HG02623 (cell line): ENCODE results near the gene DAO.
"Not testable (repeated sequence)": the region's sequence is repeated elsewhere in the genome, so short reads cannot be mapped to it uniquely, and the experiment has no call there.

Experiments used
- ATAC-seq: cut with Tn5 transposase; IDR thresholded peaks from one replicate; pipeline ENCODE4 v1.9.1; 2021; ENCODE audit warnings: moderate library complexity; ENCODE audit not compliant: unreplicated experiment

Gene DAO

GRCh38 chr12:108849660-108850059 lies 30.2 kb upstream of the DAO start:
- ATAC-seq = no peak

- ATAC-seq = peak; percentile 62
These were observed 28.9 kb upstream of the DAO start for GRCh38 chr12:108850854-108851573.

- no peak for ATAC-seq
These were observed 27.1 kb upstream of the DAO start for GRCh38 chr12:108852674-108853309.

GRCh38 chr12:108853426-108853825 lies 26.5 kb upstream of the DAO start:
- no peak for ATAC-seq

- no peak for ATAC-seq
These were observed 25.9 kb upstream of the DAO start for GRCh38 chr12:108853981-108854446.

- no peak for ATAC-seq
These were observed 25.2 kb upstream of the DAO start for GRCh38 chr12:108854451-108855283.

GRCh38 chr12:108855284-108856169 lies 24.4 kb upstream of the DAO start:
- no peak for ATAC-seq

GRCh38 chr12:108856170-108856427 lies 23.8 kb upstream of the DAO start:
- no peak for ATAC-seq

- ATAC-seq = peak; percentile 12
These were observed 23.3 kb upstream of the DAO start for GRCh38 chr12:108856428-108857157.

- no peak for ATAC-seq
These were observed 22.8 kb upstream of the DAO start for GRCh38 chr12:108857158-108857407.

- no peak for ATAC-seq
These were observed 21.4 kb upstream of the DAO start for GRCh38 chr12:108858311-108859074.

- not testable (repeated sequence) for ATAC-seq
These were observed 20.6 kb upstream of the DAO start for GRCh38 chr12:108859141-108859922.

GRCh38 chr12:108859923-108860291 lies 20.0 kb upstream of the DAO start:
- ATAC-seq = no peak

- ATAC-seq = no peak
These were observed 19.4 kb upstream of the DAO start for GRCh38 chr12:108860443-108860842.

- ATAC-seq = no peak
These were observed 17.9 kb upstream of the DAO start for GRCh38 chr12:108861878-108862587.

GRCh38 chr12:108862588-108862959 lies 17.3 kb upstream of the DAO start:
- no peak for ATAC-seq

GRCh38 chr12:108865169-108865568 lies 14.7 kb upstream of the DAO start:
- no peak for ATAC-seq

GRCh38 chr12:108866083-108866482 lies 13.8 kb upstream of the DAO start:
- not testable (repeated sequence) for ATAC-seq

GRCh38 chr12:108868781-108869180 lies 11.1 kb upstream of the DAO start:
- no peak for ATAC-seq
